Sciatic nerve (tissue), 2 donors: ENCODE measurements around the gene TESK2. TPM values are rescaled to one million over a fixed set of nuclear protein-coding genes. Genes with fewer than 3 reads are reported as not detected.
"Not testable (repeated sequence)": the region's sequence is repeated elsewhere in the genome, so short reads cannot be mapped to it uniquely, and the experiment has no call there.

Source experiments
- ATAC-seq: fragments of 200-7000 bp; cut with Tn5 transposase; one replicate; pipeline ENCODE4 v1.9.1; 2020; ENCODE audit warnings: mild to moderate bottlenecking, moderate library complexity
- DNase-seq: peaks from one replicate; pipeline ENCODE4 v3.0.0-alpha.2; 2020; ENCODE audit warnings: low spot score
- intact Hi-C: fragments of 100-400 bp; cut with DNase I; formaldehyde crosslinking; loops from one replicate; pipeline ENCODE4 v1.14.2; 2022
- total RNA-seq: library from RNA; stranded (reverse); fragmentation: NEBNext Ultra II Directional; extraction: Animal tissue kit (Norgen Biotek cat#: 25700); gene quantifications from one replicate; pipeline ENCODE4 v1.2.1, GENCODE V29; 2021
- donor health status: DM: no; HTN: no; CAD: no.
- donor health status: DM: no; HTN: no; CAD: no.

TESK2 gene
- total RNA-seq, 1 donor from 2014 or later = 14.3 TPM

DNA sequence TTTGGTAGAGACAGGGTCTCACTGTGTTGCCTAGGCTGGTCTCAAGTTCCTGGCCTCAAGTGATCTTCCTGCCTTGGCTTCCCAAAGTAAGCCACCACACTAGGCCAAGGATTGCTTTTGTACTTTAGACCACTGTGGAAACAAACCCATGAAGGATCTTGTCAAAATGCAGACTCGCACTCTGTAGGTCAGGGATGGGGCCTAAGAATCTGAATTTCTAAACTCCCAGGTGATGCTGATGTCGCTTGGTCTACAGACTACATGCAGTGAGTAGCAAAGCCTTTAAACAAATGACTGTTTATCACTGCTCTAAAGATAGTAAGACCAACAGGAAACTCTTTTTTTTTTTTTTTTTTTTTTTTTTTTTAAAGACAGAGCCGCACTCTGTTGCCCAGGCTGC lies 96.6 kb downstream of the TESK2 start:
- ATAC-seq (peak; percentile 24), DNase-seq (no peak)
- intact Hi-C loops = no loop called here

DNA sequence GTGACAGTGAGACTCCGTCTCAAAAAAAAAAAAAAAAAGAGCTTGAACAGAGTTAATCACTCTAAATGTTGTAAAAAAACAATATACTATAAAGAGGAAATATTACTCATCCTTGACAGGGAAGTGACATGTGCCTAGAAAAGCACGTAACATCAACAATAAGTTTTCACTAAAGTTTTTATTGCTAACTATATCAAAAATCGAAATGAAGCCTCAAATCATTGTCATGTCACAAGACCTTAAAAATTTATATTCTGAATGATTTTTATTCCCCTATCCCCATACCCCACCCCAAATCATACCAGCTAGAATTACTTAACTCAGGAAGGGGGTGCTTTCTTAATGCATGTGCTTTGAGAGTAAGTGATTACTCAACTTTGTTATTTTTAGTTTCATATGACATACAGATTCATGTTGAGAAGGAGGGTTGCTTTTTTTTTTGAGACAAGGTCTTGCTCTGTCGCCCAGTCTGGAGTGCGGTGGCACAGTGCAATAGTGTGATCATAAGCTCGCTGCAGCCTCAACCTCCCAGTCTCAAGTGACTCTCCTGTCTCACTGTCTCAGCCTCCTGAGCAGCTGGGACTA lies 97.2 kb downstream of the TESK2 start:
- ATAC-seq (peak; percentile 62), DNase-seq (no peak)
- intact Hi-C loops = no loop called here

DNA sequence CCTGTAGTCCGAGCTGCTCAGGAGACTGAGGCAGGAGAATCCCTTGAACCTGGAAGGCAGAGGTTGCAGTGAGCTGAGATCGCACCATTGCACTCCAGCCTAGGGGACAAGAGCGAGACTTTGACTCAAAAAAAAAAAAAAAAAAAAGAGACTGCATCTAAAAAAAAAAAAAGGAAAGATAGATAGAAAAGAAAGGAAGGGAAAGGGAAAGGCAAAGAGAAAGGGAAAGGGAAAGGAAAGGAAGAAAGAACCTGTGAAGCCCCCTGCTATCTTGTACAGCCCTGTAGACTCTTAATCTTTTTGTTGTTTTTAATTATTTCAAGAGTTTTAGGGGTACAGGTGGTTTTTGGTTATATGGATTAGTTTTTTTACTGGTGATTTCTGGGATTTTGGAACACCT lies 104.7 kb downstream of the TESK2 start:
- ATAC-seq (no peak), DNase-seq (no peak)
- intact Hi-C loops = no loop called here

DNA sequence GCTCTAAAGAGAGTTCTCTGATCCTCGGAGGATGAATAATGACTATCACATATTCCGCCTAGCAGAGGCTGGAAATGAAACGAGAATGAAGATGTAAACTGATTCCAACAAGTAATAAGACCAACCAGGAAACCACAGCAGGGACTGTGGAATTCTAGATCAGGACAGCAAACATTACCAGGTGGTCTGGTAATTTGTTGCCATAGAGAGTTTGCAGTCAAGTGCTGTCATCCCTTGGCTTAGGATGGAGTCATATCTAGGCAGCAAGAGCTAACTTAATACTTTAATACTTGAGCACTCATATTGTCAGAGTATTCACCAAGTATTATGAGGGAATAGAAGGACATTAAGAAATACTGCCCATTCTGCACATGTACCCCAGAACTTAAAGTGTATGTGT lies 105.7 kb downstream of the TESK2 start:
- DNase-seq = no peak
- intact Hi-C loops = no loop called here
- ATAC-seq = no peak

DNA sequence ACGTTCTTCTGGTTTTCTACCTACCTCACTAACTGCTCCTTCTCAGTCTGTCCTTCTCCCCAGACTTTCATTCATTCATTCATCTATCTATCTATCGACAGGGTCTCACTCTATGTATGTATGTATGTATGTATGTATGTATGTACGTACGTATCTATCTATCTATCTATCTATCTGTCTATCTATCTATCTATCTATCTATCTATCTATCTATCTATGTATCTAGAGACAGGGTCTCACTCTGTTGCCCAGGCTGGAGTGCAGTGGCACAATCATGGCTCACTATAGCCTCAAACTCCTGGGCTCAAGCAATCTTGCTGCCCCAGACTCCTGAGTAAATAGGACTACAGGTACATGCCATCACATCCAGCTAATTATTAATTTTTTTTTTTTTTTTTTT lies 106.8 kb downstream of the TESK2 start:
- intact Hi-C loops, ATAC-seq, DNase-seq: not testable (repeated sequence)

DNA sequence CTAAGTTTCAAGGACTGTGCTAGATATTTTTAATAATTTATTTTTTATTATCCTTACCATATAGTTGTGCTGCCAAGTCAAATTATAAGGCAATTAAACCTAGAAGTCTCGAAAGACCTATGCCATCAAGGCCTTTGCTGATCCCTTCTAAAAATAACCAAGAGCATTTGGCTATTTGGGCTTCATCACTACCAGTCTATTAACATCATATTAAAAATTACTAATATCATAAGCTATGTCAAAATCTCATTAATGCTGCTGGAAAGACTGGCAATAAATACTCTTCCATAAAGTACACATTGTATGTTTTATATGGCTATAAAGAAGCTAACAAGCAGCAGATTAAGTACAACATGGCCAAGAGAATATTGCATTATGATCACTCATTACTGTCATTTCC lies 107.8 kb downstream of the TESK2 start:
- no peak for DNase-seq
- intact Hi-C loops = no loop called here
- ATAC-seq = no peak

DNA sequence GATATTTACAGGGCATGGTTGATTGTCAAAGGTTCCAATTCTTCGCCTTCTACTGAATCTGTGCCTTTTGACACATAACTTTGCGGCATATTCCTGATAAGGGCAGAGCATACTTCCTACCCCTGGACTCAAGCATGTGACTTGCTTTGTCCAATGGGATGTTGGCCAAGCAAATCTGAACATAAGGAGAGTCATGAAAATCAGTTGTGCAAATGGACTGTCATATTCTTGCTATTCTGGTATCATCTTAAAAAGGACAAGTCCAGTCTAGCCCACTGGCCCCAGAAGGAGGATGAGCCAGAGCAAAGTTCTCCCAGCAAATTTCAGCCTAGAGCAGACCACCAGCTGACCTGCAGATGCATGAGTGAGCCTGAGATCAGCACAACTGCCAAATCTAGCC lies 109.7 kb downstream of the TESK2 start:
- DNase-seq = no peak
- intact Hi-C loops = no loop called here
- ATAC-seq = no peak

DNA sequence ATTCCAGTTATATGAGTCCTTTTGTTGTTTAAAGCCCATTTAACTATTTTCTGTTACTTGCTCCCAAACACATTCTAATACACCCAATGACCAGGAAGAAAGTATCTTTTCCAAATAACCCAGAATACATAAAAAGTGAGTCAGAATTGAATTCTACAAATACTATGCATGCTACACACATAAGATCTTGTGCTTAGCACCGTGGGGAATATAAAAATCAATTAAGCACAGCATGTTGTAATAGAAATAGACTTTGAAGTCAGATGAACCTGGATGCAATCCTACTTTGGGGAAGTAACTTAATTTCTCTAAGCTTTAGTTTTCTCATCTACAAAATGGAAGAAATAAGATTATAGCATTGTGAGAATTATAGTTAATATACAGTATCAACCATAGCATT lies 110.2 kb downstream of the TESK2 start:
- intact Hi-C loops = no loop called here
- DNase-seq = no peak
- no peak for ATAC-seq

DNA sequence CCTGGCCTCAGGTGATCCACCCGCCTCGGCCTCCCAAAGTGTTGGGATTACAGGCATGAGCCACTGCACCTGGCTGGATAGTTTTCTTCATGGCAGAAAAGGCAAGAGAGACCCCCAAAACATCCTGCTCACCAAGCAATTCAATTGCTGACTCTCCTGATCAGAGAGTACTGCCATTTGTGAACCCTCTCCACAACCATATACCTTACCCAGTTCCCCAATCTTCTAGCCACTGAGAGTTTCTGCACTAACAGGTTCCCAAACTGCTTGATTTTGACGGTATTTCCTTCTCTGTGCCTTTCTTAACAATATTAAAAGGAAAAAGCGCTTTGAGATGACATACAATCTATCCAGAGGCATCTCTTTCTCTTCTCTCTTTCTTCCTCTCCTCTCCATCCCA lies 110.8 kb downstream of the TESK2 start:
- intact Hi-C loops = no loop called here
- no peak for ATAC-seq

DNA sequence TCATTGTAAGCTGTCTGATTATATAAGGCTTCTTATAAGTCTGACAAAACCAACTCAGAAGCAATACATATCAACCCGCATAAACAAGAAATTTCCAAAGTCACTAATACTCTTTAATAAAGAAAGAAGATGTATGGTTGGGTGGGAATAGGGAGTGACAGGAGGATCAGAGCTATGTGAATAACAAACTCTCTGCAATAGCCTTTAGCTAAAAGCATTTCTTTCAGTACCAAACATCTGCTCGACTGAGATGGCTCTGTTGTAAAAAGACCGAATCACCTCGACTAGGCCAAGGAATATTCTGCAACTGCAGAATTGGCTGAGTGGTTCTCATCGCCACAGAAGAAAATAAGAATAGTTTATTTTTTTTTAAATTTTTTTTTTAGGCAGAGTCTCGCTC lies 111.4 kb downstream of the TESK2 start:
- DNase-seq = no peak
- intact Hi-C loops = no loop called here
- no peak for ATAC-seq

More for the DNA sequence above, 110.8 kb downstream of the TESK2 start:
- DNase-seq = no peak

DNA sequence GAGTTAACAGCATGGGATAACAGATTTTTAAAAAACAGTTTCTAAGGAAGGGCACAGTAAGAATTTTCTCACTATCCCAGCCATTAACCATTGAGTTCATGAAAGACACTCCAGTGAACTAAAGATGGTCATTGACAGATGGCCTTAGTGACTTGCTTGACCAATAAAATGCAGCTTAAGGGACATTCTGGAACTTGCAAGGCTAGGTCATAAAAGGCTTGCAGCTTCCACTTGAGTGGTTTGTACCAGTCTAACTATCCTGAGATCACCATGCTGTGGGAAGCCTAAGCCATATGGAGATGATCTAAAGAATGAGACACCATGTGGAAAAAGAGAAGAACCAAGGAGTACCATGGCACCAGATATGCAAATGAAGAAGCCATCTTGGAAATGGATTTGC lies 112.8 kb downstream of the TESK2 start:
- DNase-seq (no peak), ATAC-seq (no peak)
- intact Hi-C loops = no loop called here

DNA sequence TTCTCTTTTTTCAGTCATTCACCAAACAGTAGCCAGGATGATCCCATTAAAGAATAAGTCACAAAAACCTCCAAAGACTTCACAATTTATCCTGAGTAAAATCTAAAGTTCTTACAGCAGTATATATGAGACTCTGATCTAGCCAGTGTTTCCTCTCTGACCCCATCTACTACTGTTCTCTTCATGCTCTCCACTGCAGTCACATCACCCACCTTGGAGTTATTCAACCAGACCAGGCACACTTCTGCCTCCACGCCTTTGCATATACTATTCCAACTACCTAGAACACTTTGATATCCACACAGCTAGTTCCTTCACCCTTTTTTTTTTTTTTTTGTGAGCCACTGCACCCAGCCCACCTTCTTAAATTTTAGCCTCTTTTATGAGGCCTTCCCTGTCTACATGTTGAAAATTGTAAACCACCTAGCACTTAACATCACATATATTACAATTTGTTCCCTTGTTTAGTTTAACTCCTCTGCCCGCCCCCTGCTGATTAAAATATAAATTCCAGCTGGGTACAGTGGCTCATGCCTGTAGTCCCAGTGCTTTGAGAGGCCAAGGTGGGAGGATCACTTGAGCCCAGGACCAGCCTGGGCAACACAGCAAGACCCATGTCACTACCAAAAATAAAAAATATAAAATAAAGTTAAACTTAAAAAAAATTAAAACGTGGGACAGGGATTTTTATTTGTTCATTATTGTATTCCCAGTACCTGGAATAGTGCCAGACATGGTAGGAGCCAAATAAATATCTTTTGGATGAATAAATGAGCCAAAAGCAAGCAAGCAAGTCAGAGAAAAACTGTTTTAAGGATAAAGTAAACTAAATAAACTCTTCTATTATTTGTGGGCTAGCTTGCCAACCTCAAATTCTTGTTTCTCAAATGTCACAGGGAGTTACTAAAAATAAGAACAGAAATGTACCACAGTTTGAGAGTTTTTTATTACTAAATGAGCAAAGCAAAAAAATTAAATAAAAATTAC lies 115.6 kb downstream of the TESK2 start:
- intact Hi-C loops = no loop called here
- DNase-seq (no peak), ATAC-seq (no peak)

DNA sequence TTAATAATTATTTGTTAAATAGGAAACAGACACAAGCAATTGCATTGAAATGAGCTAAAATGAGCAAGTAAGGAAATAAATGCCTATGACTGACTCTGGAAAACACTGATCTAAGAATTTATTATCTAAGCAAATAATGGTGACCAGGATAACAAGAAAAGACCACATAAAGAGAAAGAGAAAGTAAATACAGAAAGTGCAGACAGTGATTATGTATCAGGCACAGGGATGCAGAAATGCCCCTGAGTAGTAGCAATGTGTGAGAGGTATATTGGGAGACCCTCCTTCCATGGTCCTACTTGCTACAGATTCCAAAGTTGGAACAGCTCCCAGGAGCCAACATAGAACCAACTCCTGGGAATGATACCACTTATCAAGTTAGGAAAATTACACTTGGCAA lies 117.4 kb downstream of the TESK2 start:
- DNase-seq (no peak), ATAC-seq (no peak)
- intact Hi-C loops = no loop called here

DNA sequence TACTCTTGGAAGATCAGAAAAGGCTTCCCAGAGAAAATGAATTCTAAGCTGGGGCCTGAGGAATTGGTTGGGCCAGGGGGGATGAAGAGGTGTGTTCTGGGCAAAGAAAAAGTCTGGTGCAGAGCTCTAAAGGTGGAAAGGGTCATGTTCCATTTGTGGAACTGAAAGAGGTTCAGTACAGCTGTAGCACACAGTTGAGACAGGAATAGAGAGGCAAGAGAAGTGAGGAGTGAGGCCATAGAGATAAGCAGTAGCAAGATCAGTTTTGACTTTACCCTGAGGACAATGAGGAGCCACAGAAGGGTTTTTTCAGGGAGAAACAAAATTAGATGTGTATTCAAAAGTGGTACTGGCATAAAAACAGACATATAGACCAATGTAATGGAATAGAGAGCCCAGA lies 120.4 kb downstream of the TESK2 start:
- no peak for DNase-seq
- no peak for ATAC-seq
- intact Hi-C loops = no loop called here

DNA sequence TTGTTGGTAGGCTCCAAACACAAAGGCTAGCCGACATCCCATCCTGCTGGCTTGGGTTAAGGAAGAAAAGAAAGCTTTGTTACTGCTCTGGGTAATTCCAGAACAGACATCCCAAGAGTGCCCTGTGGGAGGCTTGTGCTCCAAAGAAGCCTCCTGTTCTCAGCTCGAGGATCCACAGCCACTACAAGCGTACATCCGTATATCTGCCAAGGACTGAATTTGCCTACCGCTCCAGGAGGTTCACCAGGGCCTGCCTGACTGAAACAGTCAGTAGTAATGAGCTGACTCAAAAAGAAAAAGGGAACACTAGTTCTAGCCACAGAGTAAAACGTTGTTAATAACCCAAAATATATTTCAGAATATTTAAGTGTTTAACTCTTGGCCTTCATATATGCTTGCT lies 125.9 kb downstream of the TESK2 start:
- peak; percentile 93 for ATAC-seq
- DNase-seq = no peak
- intact Hi-C loops = no loop called here

DNA sequence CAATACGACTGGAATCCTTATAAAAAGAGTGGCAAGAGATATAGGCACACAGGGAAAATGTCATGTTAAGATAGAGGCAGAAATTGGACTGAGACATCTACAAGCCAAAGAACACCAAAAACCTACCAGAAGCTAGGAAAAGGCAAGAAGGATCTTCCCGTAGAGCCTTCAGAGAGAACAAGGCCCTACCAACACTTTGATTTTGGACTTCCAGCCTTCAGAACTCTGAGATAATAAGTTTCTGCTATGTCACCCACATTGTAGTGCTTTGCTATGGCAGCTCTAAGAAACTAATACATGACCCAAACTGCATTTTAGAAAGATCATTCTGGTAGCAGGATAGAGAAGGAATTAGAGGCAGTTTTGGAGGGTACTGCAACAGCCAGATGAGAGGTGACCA lies 126.7 kb downstream of the TESK2 start:
- DNase-seq (no peak), ATAC-seq (no peak)
- intact Hi-C loops = loop anchor here (5.0 kb wide), 2 partner anchors 128 to 203 kb away; partner anchors contain the start of gene TESK2

DNA sequence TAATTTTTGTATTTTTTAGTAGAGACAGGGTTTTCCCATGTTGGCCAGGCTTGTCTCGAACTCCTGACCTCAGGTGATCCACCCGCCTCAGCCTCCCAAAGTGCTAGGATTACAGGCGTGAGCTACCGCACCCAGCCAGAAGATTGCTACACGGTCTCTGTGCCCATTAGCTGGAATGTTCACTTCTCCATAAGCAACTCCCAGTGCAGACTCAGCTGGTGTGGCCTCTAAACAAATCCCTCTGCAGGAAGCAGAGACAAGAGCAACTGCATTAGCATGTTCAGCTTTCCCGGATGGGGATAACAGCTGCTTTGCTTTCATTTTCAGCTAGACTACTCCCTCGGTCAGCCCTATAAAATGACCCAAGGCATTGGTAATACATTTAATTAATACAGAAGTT lies 130.0 kb downstream of the TESK2 start:
- ATAC-seq = peak; percentile 72
- intact Hi-C loops = loop anchor here (5.0 kb wide), 2 partner anchors 131 to 206 kb away; partner anchors contain the start of gene TESK2
- DNase-seq = not testable (repeated sequence)

DNA sequence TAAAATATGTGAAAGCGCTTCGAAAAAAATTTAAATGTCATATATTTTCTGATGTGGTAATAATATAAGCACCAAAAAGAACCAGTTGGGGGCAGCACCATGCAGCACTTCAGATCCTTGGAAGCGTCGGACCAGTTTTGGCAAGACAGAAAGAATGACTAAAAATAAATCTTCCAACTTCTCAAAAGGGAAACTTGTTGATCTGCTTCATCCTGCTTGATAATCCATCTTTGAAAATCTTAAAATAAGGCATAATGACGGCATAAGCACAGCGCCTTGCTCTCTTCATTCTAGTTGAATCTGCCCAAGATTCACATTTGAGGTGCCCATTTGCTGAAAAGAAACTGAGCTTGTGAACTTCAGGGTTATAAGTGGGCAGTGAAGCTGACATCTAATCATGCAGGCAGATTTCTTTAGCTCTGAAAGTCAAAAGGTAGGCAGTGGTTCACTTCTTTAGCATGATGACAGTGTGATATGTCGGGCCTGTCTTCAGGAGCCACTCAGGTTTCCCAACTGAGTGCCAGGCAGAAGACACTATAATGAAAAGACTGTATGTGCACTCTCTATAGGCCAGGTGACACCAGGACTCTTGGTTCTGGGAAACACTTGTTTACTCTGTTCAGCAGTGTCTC lies 131.0 kb downstream of the TESK2 start:
- ATAC-seq (peak; percentile 90), DNase-seq (peak; percentile 85)
- intact Hi-C loops = loop anchor here (5.0 kb wide), 2 partner anchors 132 to 207 kb away; partner anchors contain the start of gene TESK2

DNA sequence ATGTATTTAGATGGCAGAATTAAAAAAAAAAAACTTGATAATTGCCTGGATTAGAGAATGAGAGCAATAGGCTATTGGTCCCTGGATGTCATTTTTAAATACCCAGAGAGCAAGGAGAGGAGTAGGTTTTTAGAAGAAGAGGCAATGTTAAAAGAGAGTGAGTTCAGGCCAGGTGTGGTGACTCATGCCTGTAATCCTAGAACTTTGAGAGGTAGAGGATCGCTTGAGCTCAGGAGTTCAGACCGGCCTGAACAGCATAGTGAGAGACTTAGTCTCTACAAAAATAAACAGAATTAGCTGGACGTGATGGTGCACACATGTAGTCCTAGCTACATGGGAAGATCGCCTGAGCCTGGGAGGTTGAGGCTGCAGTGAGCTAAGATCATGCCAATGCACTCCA lies 134.8 kb downstream of the TESK2 start:
- no peak for DNase-seq
- intact Hi-C loops = no loop called here
- ATAC-seq = no peak

DNA sequence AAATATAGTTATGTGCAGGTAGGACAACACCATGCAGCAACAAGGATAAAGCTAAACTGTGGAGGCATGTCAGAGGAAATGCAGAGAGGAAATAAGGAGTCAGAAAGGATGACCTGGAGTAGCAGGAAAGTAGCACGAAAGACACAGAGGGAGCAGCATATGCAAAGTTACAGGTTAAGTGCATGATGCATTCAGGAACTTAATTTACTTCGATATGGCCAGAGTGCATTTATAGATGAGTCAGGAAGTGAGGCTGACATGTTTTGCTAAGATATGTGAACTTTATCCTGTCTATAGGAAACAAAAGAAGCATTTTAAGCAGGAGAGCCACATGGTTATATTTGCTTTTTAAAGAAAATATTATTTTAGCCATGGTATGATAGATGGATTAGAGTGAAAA lies 135.3 kb downstream of the TESK2 start:
- no peak for ATAC-seq
- intact Hi-C loops = no loop called here
- DNase-seq = no peak
